Astrocyte of the spinal cord (primary cell): ENCODE results near the gene GPR65.

Experiments
- DNase-seq: peaks from one replicate; pipeline ENCODE4 v3.0.0; 2011; ENCODE audit warnings: low read depth, low spot score
- H3K4me3 ChIP-seq: 2 replicates; pipeline ENCODE4 v1.5.1; 2011; ENCODE audit warnings: low read depth, mild to moderate bottlenecking, low read length, moderate library complexity
- in situ Hi-C: cut with HindIII; loops from 2 replicates; pipeline ENCODE4 v1.10.0; 2017; ENCODE audit warnings: low sequenced_read_pairs
- TF ChIP-seq, protein P1 (sequence below): IDR thresholded peaks from 2 replicates; pipeline ENCODE4 v1.5.1; 2012; ENCODE audit warnings: low read depth, mild to moderate bottlenecking, low read length, inconsistent platforms

Gene GPR65

DNA sequence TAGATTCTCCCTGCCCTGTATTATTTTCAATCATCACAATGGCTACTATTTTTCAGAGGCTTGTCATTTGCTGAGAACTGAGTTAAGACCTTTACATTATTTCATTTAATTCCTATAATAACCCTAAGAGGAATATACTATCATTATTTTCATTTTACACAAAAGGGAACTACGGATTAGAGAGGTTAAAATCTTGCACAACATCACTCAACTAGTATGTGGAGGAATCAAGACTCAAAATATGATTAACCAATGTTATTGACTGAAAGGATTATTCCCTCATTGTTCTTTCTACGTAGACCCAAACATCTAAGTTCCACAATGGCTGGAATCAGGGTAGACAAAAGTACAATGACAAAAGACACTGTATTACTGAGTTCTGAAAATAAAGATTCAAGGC lies 45.0 kb downstream of the GPR65 start:
- TF ChIP-seq, protein P1, sequence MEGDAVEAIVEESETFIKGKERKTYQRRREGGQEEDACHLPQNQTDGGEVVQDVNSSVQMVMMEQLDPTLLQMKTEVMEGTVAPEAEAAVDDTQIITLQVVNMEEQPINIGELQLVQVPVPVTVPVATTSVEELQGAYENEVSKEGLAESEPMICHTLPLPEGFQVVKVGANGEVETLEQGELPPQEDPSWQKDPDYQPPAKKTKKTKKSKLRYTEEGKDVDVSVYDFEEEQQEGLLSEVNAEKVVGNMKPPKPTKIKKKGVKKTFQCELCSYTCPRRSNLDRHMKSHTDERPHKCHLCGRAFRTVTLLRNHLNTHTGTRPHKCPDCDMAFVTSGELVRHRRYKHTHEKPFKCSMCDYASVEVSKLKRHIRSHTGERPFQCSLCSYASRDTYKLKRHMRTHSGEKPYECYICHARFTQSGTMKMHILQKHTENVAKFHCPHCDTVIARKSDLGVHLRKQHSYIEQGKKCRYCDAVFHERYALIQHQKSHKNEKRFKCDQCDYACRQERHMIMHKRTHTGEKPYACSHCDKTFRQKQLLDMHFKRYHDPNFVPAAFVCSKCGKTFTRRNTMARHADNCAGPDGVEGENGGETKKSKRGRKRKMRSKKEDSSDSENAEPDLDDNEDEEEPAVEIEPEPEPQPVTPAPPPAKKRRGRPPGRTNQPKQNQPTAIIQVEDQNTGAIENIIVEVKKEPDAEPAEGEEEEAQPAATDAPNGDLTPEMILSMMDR = no peak
- no peak overlapping the region for H3K4me3 ChIP-seq
- in situ Hi-C loops = no loop called here
- no peak for DNase-seq

DNA sequence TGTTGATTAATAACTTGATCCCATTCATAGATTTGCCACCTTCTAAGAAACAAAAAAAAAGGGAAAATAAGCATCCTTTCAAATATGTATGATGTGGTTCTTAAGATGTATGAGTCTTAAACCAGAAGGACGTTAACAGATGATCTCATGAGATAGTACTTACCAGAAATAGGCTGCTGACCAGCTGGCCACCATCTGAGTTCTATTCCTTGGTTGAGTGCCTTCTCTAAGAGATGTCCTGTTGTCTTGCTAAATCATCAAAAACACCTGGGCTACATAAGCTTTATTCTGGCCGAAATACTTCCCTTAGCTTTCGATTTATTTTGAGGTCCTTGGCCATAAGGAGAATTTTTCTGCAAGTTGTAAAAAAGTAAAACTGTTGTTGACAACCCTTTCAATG lies 55.6 kb downstream of the GPR65 start:
- H3K4me3 ChIP-seq = no peak overlapping the region
- no peak for DNase-seq
- in situ Hi-C loops = no loop called here
- TF ChIP-seq, protein P1 = no peak

DNA sequence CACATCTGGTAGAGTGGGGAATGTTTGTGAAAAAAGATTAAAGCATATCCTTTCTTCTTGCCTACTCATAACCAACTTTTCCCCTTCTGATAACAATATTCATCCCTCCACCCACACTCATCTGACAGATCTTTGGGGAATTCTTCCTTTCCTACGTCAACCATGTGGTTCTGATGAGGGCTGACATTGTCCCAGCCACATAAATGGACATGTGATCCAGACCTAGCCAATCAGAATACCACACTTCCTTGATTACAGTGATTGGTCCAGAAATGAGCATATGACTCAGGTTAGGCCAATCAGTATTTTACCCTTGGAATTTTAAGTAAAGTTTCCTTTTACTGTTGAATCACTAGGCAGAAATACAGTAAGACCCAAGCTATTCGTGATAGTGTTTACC lies 58.9 kb downstream of the GPR65 start:
- in situ Hi-C loops = no loop called here
- no peak overlapping the region for H3K4me3 ChIP-seq
- DNase-seq = no peak
- TF ChIP-seq, protein P1 = no peak
